Transverse colon (tissue), 4 donors: ENCODE data around the gene VTI1A.

ENCODE experiments used
- EP300 ChIP-seq: sonication (generic); formaldehyde crosslinking; IDR thresholded peaks from one replicate; pipeline ENCODE4 v1.6.1; 2017; ENCODE audit warnings: antibody characterized with exemption, low read depth
- POLR2A ChIP-seq: fragments of 450-650 bp; IDR thresholded peaks from one replicate; pipeline ENCODE4 v1.6.1; 2016; ENCODE audit warnings: antibody characterized with exemption, mild to moderate bottlenecking, moderate library complexity
- POLR2AphosphoS5 ChIP-seq, 3 donors: sonication (generic); formaldehyde crosslinking; IDR thresholded peaks; one replicate each; pipeline ENCODE4 v1.6.1; 2016; ENCODE audit warnings: antibody characterized with exemption in 3 of 3
- TF ChIP-seq, protein P1 (sequence below), 5 experiments: fragments of 200-600 bp in 3 of 5; fragments of 450-650 bp in 2 of 5; sonication (generic) in 3 of 5; IDR thresholded peaks; 1 replicate in 2 of 5; 2 replicates in 3 of 5; pipeline ENCODE4 v1.5.1; 2016 to 2017; ENCODE audit warnings: antibody characterized with exemption in 5 of 5, inconsistent platforms in 3 of 5, mild to moderate bottlenecking in 2 of 5, moderate library complexity in 1 of 5

DNA sequence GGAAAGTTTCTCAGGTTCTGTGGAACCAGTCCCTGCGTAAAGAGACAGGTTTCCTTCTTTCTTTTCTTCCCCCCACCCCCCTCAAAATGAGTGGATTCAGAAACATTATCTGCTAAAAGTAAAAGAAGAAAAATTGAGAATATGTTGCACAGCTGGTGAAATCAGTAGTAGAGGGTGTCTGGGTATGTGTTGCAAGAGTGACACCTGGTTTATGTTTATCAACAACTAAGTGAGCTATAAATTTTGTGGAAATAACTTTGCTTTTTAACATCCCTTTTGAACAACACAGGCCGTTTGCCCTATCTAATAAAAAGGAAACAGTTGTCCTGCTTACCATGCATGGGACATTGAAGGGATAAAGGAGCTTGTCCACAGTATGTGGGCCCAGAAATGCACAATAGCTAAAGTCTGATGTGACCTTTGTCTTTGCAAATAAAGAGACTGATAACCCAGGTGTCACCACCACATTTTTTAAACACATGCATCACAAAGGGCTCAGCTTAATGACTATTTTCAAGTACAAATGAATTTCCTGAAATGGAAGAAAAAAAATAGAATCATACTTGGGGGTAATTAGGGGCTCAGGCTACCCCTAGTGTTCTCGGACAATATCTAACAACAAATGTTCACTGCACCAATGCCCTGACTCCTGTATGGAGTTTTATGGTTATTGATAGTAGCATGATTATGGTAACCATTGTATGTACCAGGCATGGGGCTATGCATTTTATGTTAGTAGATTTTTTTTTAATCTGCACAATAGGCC is 281.3 kb downstream of the VTI1A start:
- TF ChIP-seq, protein P1, sequence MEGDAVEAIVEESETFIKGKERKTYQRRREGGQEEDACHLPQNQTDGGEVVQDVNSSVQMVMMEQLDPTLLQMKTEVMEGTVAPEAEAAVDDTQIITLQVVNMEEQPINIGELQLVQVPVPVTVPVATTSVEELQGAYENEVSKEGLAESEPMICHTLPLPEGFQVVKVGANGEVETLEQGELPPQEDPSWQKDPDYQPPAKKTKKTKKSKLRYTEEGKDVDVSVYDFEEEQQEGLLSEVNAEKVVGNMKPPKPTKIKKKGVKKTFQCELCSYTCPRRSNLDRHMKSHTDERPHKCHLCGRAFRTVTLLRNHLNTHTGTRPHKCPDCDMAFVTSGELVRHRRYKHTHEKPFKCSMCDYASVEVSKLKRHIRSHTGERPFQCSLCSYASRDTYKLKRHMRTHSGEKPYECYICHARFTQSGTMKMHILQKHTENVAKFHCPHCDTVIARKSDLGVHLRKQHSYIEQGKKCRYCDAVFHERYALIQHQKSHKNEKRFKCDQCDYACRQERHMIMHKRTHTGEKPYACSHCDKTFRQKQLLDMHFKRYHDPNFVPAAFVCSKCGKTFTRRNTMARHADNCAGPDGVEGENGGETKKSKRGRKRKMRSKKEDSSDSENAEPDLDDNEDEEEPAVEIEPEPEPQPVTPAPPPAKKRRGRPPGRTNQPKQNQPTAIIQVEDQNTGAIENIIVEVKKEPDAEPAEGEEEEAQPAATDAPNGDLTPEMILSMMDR (IDR thresholded peaks at IDR 0.05): no peak
- TF ChIP-seq POLR2A (no peak), POLR2AphosphoS5 (IDR thresholded peaks at IDR 0.05) (no peak), EP300 (no peak)
